GM12872 (cell line): ENCODE data around the gene ABCA4.

Experiments used
- TF ChIP-seq, protein P1 (sequence below): IDR thresholded peaks from 3 replicates; pipeline ENCODE4 v1.5.1; 2011; ENCODE audit warnings: low read depth, mild to moderate bottlenecking, low read length, moderate library complexity; ENCODE audit not compliant: insufficient read depth

ABCA4 gene

DNA sequence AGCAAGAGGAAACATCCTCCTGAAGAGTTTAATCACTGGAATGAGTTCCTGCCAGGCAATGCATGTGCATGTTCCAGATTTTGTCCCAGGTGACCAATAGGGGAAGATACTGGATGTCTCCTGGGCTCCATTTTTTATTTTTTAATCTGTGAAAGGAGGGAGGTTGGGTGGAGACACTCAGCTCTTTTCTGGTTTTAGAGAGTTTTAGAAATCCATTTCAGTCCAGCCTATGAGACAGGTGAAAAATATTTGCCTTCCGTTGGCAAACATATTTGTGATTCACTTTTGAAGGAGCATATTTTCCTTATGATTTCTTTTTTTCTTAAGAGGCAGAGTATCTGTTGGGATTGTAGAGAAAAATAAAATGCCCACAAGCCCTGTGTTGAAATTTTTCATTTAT, 70.7 kb downstream of the ABCA4 start:
- TF ChIP-seq, protein P1, sequence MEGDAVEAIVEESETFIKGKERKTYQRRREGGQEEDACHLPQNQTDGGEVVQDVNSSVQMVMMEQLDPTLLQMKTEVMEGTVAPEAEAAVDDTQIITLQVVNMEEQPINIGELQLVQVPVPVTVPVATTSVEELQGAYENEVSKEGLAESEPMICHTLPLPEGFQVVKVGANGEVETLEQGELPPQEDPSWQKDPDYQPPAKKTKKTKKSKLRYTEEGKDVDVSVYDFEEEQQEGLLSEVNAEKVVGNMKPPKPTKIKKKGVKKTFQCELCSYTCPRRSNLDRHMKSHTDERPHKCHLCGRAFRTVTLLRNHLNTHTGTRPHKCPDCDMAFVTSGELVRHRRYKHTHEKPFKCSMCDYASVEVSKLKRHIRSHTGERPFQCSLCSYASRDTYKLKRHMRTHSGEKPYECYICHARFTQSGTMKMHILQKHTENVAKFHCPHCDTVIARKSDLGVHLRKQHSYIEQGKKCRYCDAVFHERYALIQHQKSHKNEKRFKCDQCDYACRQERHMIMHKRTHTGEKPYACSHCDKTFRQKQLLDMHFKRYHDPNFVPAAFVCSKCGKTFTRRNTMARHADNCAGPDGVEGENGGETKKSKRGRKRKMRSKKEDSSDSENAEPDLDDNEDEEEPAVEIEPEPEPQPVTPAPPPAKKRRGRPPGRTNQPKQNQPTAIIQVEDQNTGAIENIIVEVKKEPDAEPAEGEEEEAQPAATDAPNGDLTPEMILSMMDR, result no peak

DNA sequence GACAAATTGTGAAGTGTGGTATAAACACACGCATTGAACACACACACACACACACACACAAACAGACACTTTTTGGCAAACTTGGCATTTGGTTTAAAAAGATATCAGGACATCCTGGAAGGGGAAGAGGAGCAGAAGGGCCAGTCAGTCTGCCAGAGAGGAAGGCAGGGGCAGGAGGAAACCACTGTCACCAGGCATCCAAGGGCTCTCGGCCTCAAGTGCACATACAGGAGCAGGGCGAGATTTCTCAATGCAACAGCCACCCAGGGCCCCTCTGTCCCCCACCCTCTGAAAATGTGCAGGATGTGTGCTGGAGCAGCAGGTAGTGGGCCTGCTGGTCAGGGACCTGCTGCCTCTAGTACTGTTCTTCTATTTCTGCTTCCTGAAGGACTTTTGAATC, 71.2 kb downstream of the ABCA4 start:
- TF ChIP-seq, protein P1, result no peak

DNA sequence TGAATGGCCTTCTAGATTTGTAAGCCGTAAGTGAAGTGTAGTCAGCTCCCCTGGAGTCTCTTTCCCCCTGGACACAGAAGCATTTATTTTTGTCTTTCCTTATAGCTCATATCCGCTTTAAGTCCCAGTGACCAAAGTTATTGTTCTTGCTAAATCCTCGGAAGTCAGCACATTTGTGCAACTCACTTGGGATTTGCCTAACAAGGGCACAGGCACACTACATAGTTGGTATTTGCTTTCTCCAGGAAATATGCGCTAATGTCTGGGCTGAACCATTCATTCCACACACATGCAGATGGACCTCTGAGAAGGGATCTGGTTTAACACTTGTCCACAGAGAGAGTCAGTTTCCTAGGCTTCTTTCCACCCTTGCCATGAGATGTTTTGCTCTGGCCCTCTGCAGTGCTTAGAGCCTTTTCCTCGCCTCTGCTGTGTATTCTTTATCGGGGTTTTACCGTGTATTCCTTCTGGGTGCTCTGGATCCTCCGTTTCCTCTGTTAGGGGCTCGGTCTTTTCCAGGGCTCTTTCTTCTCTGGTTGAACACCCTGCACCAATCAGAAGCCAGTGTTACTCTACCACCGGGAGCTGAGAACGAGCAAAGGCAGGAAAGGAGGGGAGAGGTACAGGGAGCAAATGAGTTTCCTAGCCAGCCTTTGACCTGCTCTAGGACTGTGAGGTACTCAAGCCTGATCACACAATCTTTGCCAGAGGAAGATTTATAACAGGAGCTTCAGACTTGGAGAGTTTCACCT, 72.4 kb downstream of the ABCA4 start:
- TF ChIP-seq, protein P1, result no peak

DNA sequence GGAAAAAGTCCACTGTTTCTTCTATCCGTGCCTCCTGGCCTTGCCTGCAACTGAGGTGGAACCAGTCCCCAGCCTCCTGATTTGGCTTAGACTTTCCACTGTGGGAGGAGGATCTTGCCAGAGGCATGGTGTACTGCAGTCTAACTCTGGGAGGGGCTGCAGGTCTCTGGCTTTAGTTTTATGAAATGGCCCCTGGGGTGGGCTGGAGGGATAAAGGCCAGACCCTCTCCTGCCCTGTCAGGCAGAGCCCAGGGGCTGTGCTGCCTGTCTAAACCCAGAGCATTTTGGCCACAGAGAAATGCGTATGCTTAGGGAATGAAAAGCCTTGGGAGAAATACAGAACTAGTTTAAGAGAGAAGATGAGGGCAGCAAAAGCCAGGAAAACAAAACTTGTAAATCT, 73.0 kb downstream of the ABCA4 start:
- TF ChIP-seq, protein P1, result no peak

DNA sequence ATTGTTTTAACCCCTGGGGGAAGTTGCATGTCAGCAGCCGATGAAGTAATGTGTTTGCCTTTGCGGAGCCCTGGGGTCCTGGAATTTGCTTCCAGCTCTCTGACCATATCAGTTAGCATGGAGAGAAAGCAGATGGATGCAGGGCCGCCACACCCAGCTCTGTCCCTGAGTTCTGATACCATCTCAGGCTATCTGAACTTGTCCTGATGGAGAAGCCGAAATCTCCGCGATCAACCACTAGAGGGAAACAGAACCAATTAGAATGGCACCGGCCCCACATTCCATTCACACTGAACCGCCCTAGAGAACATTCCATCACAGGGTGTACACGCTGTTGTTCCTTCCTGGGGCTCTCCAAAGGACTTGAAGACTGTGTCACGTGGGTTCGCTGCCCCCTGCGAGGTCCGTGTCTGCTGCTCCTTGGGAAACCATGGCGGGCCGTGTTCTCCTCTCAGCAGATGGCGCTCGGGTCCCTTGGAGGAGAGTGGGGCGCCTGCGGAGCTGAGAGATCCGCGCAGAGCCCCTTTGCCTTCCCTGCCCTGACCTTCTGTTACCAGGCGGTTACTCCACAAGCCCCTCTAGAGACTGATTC, 75.4 kb downstream of the ABCA4 start:
- TF ChIP-seq, protein P1, result peak; percentile 59

DNA sequence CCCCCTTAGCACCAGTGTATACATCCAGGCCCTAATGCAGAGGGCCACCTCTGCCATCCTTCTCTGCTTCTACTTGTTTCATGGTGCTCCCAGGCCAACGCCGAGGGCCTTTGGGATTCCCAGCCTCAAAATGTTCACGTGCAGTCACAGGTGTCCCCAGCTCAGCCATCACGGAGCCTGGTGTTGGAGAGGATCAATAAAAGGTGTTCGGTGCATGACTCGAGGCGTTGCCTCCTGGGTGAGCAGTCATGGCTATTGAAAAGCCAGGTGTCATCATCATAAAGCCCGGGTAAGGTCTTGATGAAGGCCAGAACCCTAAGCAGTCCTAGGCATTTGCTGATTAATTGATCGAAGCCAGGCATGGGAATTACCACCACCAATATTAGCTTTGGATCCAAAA, 76.1 kb downstream of the ABCA4 start:
- TF ChIP-seq, protein P1, result no peak

DNA sequence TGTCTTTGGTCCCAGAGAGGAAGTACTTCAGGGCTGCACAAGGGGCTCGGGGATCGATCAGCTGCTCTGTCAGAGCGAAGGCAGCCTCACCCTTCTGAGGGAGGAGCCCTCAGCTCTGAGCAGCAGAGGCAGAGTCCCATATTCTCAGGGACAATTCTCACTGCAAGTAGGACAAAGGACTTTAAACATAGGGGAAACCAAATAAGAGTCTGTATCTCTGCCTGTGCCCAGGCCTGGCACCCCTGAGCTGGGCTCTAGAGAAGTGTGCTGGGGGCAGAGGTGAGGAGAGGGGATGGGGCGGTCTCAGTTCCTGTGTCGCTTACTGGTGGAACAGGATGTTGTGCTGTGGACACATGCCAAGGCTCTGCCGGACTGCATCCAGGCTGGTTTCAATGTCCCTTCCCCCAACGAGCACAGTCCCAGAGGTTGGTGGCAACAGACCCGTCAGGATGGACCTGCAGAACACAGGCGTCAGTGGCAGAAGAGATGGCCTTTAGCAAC, 76.6 kb downstream of the ABCA4 start:
- TF ChIP-seq, protein P1, result no peak
